ENCODE measurements around the gene KLHL6.
"Not testable (repeated sequence)": the region's sequence is repeated elsewhere in the genome, so short reads cannot be mapped to it uniquely, and the experiment has no call there.

Gene KLHL6

GRCh38 chr3:183485585-183485984, 69.9 kb downstream of the KLHL6 start:
- no peak overlapping the region for H3K4me3 ChIP-seq (ENCODE audit: low read length)
- TF ChIP-seq CTCF (conservative IDR thresholded peaks at IDR 0.05; ENCODE audit: low read depth, low read length): no peak
- DNase-seq (ENCODE audit: low read depth): no peak

GRCh38 chr3:183485093-183485492, 70.4 kb downstream of the KLHL6 start:
- no peak for DNase-seq (ENCODE audit: low read depth)
- no peak for TF ChIP-seq CTCF (conservative IDR thresholded peaks at IDR 0.05; ENCODE audit: low read depth, low read length)
- no peak overlapping the region for H3K4me3 ChIP-seq (ENCODE audit: low read length)

- H3K4me3 ChIP-seq (ENCODE audit: low read length): no peak overlapping the region
- no peak for TF ChIP-seq CTCF (conservative IDR thresholded peaks at IDR 0.05; ENCODE audit: low read depth, low read length)
- DNase-seq (ENCODE audit: low read depth): no peak
Measured at GRCh38 chr3:183484431-183485075, 71.0 kb downstream of the KLHL6 start.

GRCh38 chr3:183481582-183481981, 73.9 kb downstream of the KLHL6 start:
- DNase-seq (ENCODE audit: low read depth): no peak
- H3K4me3 ChIP-seq (ENCODE audit: low read length): no peak overlapping the region
- TF ChIP-seq CTCF (conservative IDR thresholded peaks at IDR 0.05; ENCODE audit: low read depth, low read length): no peak

- no peak for TF ChIP-seq CTCF (conservative IDR thresholded peaks at IDR 0.05; ENCODE audit: low read depth, low read length)
- H3K4me3 ChIP-seq (ENCODE audit: low read length): no peak overlapping the region
- no peak for DNase-seq (ENCODE audit: low read depth)
Measured at GRCh38 chr3:183478501-183478900, 77.0 kb downstream of the KLHL6 start.

GRCh38 chr3:183477801-183478456, 77.6 kb downstream of the KLHL6 start:
- DNase-seq (ENCODE audit: low read depth): no peak
- TF ChIP-seq CTCF (conservative IDR thresholded peaks at IDR 0.05; ENCODE audit: low read depth, low read length): no peak
- H3K4me3 ChIP-seq (ENCODE audit: low read length): no peak overlapping the region

GRCh38 chr3:183475764-183476162, 79.7 kb downstream of the KLHL6 start:
- not testable (repeated sequence) for H3K4me3 ChIP-seq (ENCODE audit: low read length)

More at GRCh38 chr3:183475764-183476162, 79.7 kb downstream of the KLHL6 start:
- DNase-seq (ENCODE audit: low read depth): not testable (repeated sequence)
